ENCODE results near the gene C1orf53.

The C1orf53 gene

DNA sequence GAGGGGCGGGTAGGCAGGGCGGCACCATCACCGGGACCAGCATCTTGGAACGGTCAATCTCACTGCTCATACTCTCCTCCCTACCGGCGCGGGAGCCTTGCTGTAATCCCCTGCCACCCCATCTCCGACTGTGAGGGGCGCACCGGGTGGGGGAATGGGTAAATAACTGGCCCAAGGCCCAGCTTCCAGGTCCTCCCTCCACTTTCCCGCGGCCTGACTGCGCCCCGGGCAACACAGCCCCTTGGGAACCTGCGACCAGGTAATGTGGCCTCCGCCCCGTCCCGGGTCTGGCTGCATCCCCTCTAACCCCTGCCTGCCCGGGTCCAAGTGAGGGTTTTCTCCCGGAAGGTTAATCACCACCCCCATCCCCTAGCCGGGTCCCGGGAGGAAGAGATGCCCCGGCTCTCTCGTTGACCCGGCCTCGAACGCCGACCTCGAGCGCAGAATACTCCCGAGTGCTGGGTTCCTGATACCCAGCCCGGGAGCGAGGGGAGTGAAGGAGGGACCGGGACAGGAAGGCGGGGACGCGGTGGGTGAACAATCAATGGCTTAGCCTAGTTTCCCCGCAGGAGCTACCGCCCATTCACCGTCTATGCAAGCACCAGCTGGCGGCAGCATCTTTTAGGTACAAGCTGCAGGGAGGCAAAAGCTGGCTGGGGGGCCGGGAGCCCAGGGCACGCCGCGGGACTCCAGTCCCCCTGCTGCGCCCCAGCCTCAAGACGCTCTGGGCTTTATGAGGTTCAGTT is 8.9 kb downstream of the C1orf53 start:
- in situ Hi-C loops (cut with HindIII; ENCODE audit: low pct_unique_long_range_greater_than_20kb, low sequenced_read_pairs), result no loop called here
- TF ChIP-seq JUND (IDR thresholded peaks at IDR 0.05; ENCODE audit: low read depth), result no peak
- DNase-seq (ENCODE audit: low read depth in 1 of 2, low spot score in 1 of 2), result peak; percentile 27 to 65

DNA sequence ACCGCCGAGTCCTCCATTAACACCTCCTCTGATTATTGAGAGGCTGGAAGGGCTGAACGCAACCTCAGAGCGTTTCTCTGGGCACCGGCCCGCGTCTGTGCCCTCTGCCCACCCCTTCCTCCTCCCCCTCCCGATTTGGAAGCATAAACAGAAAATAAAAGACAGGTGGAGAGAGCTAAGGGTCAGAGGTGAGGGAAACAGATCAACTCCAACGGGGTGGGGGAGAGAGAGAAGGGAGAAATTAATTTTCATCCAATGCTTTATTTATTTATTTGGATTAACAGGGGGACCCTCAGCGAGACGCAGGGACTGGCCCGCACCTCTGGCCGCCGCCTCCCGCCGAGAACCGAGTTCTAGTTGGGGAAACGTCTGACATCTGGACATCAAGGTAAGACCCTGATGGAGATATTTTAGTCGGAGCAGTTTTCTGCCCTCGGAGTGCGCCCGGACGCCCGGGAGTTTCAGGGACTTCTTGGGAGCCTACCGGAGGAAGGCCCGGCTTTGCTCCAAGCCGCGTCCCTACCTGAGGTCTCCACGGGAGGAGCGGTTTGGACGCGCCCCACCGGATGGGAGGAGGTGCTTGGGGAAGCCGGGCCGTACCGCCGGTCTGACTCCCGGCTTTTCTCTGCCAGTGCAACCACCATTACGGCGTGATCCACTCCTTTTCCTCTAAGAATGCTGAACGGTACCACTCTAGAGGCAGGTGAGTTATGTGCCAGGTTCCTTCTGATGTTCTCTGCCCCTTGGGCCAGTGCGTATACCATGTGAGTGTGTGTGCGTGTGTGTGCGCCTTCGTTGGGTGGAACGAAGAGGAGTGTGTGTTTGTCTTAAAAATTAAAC is 9.6 kb downstream of the C1orf53 start:
- DNase-seq (ENCODE audit: low read depth in 1 of 2, low spot score in 1 of 2), result peak; percentile 45 to 52
- no peak for TF ChIP-seq JUND (IDR thresholded peaks at IDR 0.05; ENCODE audit: low read depth)
- in situ Hi-C loops (cut with HindIII; ENCODE audit: low pct_unique_long_range_greater_than_20kb, low sequenced_read_pairs), result no loop called here

DNA sequence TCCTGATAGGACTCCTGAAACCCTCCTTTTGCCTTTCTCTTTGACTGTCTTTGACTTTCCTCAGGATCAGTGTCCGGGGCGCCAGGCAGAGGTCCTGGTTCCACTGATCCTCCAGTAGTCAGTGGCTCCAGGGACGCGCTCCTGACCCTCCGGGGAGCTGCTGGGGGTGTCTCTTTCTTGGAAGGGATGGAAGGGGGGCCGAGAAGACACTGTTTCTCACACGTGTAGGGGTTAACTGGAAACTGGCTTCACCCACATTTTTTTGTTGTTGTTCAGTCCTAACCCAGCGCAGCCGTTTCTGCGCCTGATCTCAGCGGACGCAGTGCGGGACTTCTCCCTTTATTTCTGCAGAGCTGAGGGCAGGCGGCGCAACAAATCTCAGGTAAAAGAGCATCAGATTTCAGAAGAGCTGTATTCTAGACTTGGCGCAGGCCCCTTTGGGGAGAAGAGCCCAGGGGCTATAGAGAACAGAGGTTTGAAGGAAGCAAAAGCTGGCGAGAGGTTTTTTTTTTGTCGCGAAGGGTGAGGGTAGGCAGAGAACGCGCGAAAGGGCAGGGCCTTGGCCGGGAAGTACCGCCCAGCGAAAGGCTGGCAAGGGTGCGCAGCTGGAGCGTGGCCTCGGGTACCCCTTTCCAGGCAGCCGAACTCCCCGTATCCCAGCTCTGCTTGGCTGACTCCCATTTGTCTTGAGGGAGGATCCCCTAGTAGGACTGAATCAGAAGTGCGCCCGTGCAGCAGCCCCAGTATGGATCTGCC is 10.5 kb downstream of the C1orf53 start:
- in situ Hi-C loops (cut with HindIII; ENCODE audit: low pct_unique_long_range_greater_than_20kb, low sequenced_read_pairs), result no loop called here
- no peak for DNase-seq (ENCODE audit: low read depth in 1 of 2, low spot score in 1 of 2)
- no peak for TF ChIP-seq JUND (IDR thresholded peaks at IDR 0.05; ENCODE audit: low read depth)

DNA sequence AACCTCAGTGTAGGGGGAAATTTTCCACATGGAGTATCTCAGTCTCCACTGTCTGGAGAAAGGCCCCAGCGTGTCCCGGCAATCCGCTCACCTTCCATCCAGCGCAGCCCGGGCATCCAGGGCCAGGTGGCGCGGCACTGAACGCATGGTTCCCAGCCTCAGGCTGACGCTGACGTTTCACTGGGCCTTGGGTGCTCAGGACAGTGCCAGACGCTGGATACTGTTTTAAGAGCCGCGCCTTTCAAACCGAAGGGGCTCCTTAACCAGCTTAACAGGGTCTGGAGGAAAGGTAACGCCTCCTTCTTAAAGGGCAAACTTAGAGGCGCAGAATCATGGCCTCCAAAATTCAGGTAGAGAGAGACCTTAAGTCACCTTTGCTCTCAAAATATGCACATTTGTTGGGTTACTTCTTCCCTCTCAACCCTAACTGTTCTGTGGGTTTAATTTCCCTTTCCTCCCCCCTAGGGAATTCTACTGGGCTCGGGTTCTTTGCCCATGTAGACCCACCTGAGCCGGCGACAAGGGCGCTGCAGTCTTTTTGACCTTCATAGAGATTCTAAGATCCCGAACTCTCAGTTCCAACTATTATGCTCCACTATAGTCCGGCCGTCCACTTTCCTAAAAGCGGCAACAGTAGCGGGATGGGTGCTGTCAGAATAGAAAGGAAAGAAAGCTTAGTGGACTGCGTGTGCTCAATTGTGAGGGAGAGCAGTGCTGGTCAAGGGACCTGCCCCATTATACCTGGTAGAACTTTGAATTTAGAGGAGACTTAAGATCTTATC is 11.3 kb downstream of the C1orf53 start:
- TF ChIP-seq JUND (IDR thresholded peaks at IDR 0.05; ENCODE audit: low read depth), result no peak
- in situ Hi-C loops (cut with HindIII; ENCODE audit: low pct_unique_long_range_greater_than_20kb, low sequenced_read_pairs), result no loop called here
- DNase-seq (ENCODE audit: low read depth in 1 of 2, low spot score in 1 of 2), result no peak

DNA sequence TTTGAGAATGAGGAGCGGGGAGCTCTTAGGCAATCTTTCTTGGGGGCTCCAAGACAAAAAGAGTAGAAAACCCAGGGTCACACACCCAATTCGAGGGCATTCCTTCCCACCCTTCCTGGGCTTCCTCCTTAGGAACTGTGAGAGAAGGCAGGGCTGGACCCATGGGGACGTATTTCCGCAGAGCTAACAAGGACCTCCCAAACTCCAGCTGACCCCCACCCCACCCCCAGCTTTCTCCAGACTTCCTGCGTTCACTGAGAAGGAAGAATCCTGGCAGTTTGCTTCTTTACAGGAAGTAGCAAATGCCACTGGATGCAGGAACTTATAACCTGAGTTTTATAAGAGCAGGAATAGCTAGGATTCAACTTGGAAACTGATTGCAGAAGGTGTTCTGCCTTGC is 12.1 kb downstream of the C1orf53 start:
- no peak for DNase-seq (ENCODE audit: low read depth in 1 of 2, low spot score in 1 of 2)
- no peak for TF ChIP-seq JUND (IDR thresholded peaks at IDR 0.05; ENCODE audit: low read depth)
- in situ Hi-C loops (cut with HindIII; ENCODE audit: low pct_unique_long_range_greater_than_20kb, low sequenced_read_pairs), result no loop called here

DNA sequence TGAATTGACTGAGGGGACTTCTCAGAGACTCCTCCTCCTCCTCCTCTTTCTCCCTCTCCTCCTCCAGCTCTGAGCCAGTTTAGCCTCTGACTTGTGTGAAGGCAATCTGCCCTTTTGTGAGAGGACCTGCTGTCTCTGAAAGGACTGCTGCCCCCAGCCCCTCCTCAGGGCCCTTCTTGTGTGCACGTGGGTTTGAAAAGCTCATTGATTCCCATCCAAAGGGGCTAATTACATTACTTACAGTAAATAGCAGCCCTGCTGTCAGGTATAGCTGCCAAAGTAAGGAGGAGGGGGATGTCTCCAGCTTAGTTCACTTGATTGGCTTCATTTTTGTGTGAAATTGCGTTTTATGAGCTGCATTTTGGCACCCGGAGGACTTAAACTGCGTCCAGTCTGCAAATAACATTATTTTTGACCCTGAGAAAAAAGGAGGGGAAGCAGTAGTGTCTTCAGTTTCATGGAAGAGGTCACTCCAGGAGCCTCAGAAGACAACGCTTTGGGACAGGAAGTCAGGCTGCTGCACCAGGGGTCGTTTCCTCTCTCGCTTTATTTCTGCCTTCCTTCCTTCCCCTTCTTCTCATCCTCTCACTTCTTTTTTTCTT is 12.9 kb downstream of the C1orf53 start:
- no peak for DNase-seq (ENCODE audit: low read depth in 1 of 2, low spot score in 1 of 2)
- in situ Hi-C loops (cut with HindIII; ENCODE audit: low pct_unique_long_range_greater_than_20kb, low sequenced_read_pairs), result no loop called here

DNA sequence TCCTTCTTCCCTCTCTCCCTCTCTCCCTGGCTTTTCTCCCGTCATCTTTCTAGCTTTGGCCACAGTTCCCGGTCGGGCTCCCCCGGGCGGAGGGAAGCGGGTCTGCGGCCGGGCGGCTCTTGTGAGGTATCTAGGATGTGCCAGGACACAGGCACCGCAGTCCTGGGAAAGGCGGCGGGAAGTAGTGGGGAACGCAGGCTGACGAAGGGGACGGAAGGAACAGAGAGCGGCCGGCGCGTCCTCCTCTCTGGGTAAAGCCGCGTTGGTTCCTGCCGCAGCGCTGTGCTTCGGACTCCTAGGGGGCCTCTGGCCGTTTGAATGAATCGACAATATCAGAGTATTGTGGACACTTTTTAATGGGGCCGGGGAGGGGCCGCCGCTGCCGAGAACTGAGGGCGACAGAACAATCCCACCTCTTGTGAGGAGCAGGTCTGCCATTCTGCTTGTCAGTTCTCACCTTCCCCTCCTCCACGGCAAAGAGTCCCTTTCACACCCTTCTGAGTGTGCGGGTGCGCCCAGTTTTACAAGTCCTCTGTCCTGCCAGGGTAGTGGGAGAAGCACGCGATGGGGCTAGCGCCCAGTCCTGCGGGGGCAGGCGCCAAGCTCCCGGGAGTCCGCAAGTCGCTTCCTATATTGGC is 13.6 kb downstream of the C1orf53 start:
- TF ChIP-seq JUND (IDR thresholded peaks at IDR 0.05; ENCODE audit: low read depth), result no peak
- in situ Hi-C loops (cut with HindIII; ENCODE audit: low pct_unique_long_range_greater_than_20kb, low sequenced_read_pairs), result no loop called here

More for the DNA sequence above, 12.9 kb downstream of the C1orf53 start:
- TF ChIP-seq JUND (IDR thresholded peaks at IDR 0.05; ENCODE audit: low read depth), result no peak

DNA sequence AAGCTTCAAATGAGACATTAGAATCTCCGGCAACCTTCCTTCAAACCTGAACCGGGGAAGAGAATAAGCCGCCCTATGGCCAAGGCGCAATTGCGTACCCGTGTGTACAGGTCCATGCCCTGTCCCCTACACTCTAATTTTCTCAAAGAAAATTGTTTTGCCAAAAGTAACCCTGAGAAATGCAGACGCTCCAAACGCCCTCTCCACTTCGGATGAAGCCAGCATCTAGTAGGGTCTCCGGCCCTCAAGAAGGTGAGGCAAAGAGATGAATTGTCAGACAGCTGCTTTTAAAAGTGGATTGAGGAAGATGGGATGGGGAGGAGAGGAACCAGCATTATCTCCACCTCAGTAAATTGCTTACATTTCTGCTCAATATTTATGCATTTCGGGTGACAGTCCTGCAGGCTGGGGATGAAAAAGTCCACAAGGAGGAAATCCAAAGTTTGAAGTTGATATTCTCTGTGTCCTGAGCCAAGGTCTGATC is 14.1 kb downstream of the C1orf53 start:
- no peak for TF ChIP-seq JUND (IDR thresholded peaks at IDR 0.05; ENCODE audit: low read depth)
- DNase-seq (ENCODE audit: low read depth in 1 of 2, low spot score in 1 of 2), result no peak
- in situ Hi-C loops (cut with HindIII; ENCODE audit: low pct_unique_long_range_greater_than_20kb, low sequenced_read_pairs), result no loop called here

More for the DNA sequence above, 13.6 kb downstream of the C1orf53 start:
- peak; percentile 71 to 81 for DNase-seq (ENCODE audit: low read depth in 1 of 2, low spot score in 1 of 2)

DNA sequence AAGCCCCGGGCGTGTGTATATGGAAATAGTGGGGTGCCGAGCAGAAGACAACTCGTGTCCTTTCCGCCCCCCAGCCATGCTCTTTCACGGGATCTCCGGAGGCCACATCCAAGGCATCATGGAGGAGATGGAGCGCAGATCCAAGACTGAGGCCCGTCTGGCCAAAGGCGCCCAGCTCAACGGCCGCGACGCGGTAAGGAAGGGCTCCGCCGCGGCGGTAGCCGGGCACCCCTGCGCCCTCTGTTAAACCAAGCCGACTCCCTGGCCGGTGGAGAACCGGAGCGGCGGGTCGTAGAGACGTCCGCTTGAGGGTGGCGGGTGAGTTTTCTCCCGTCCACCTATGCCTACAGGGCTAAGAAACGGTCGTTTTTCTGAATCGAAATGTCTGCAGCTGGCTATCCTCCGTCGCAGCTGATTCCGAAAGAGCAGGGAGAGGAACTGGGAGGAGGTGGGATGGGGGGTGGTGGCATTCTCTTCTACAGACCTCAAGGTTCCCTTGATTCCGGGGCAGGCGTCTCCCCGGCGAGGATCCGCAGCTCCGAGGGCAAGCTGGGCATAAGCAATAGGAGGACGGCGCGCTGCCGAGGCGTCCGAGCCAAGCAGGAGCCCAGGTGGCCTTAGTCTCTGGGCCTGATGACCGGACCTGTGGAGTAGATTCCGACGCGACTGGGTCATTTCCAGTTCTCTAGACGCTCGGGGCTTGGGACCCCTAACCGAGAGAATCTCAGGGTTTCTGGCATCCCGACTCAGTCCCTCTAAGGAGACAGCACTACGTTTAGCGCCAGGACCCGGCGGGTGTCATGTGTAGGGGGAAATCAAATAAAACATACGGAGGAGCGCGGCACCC is 15.6 kb downstream of the C1orf53 start:
- no peak for TF ChIP-seq JUND (IDR thresholded peaks at IDR 0.05; ENCODE audit: low read depth)
- in situ Hi-C loops (cut with HindIII; ENCODE audit: low pct_unique_long_range_greater_than_20kb, low sequenced_read_pairs), result no loop called here
- no peak for DNase-seq (ENCODE audit: low read depth in 1 of 2, low spot score in 1 of 2)

DNA sequence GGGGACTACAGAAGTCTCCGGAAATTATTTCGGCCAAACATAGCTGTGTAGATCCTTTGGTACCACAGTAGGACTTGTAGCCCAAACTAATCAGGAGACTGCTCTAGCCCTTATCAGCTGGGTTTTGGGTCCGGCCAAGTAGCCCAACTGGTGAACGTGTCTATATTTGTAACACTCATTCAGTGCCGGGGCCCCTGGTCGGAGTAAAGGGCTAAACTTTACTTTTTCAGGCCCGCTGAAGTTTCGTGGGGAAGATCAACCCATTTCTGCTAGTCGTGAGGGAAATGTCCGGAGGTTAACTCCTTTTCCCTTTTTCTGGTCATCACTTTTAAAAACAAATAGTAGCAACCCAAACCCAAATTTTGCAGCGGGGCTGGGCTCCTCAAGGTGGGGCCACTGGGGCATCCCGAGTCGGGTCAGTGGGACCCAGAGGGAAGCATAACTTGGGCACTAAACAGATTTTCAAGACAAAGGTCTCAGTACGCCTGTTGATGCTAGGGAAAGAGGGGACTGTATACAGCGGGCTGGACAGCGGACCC is 16.4 kb downstream of the C1orf53 start:
- in situ Hi-C loops (cut with HindIII; ENCODE audit: low pct_unique_long_range_greater_than_20kb, low sequenced_read_pairs), result no loop called here
- no peak for DNase-seq (ENCODE audit: low read depth in 1 of 2, low spot score in 1 of 2)

More for the DNA sequence above, 16.4 kb downstream of the C1orf53 start:
- TF ChIP-seq JUND (IDR thresholded peaks at IDR 0.05; ENCODE audit: low read depth), result no peak

All from T47D (cell line).